CD8-positive, alpha-beta memory T cell (primary cell): ENCODE measurements around the gene UNC13A. TPM values are rescaled to one million over a fixed set of nuclear protein-coding genes. Genes with fewer than 3 reads are reported as not detected.

Experiments used
- CTCF ChIA-PET: fragments of 350-600 bp; sonication (Branson Sonifier 250); formaldehyde crosslinking; loops from one replicate; lab custom pipeline; 2021; ENCODE audit warnings: antibody characterized with exemption; lab: Charles Lee
- POLR2A ChIA-PET: fragments of 350-600 bp; sonication (Branson Sonifier 250); formaldehyde crosslinking; loops from one replicate; lab custom pipeline; 2021; ENCODE audit warnings: antibody characterized with exemption; lab: Charles Lee
- DNase-seq, 5 donors: peaks; one replicate each; pipeline versions ENCODE4 v3.0.0 to v3.0.0-alpha.2; 2020 to 2022; ENCODE audit warnings: mixed read lengths in 1 of 5
- H3K27ac ChIP-seq: one replicate; pipeline ENCODE4 v1.7.0; 2013; ENCODE audit warnings: low read depth, mild to moderate bottlenecking, low read length, moderate library complexity
- H3K27me3 ChIP-seq: 2 replicates; pipeline ENCODE4 v1.7.0; 2013; ENCODE audit warnings: low read length, mild to moderate bottlenecking; ENCODE audit not compliant: insufficient read depth, poor library complexity, severe bottlenecking
- H3K36me3 ChIP-seq: 2 replicates; pipeline ENCODE4 v1.7.0; 2013; ENCODE audit warnings: mild to moderate bottlenecking, low read length, moderate library complexity; ENCODE audit not compliant: insufficient read depth
- H3K4me1 ChIP-seq: 2 replicates; pipeline ENCODE4 v1.7.0; 2013; ENCODE audit warnings: mild to moderate bottlenecking, low read length, moderate library complexity; ENCODE audit not compliant: insufficient read depth
- H3K4me3 ChIP-seq: 2 replicates; pipeline ENCODE4 v1.7.0; 2013; ENCODE audit warnings: mild to moderate bottlenecking, low read length
- H3K9me3 ChIP-seq: 2 replicates; pipeline ENCODE4 v1.7.0; 2013; ENCODE audit warnings: mild to moderate bottlenecking, low read length
- H3K27ac Mint-ChIP-seq, 8 donors: one replicate each; pipeline ENCODE4 v1.8.0; 2020 to 2021; ENCODE audit warnings: mixed read lengths in 8 of 8, mild to moderate bottlenecking in 6 of 8, inconsistent platforms in 3 of 8, moderate library complexity in 3 of 8
- H3K27me3 Mint-ChIP-seq, 2 donors: one replicate each; pipeline ENCODE4 v1.8.0; 2020 to 2021; ENCODE audit warnings: mixed read lengths in 2 of 2, mild to moderate bottlenecking in 1 of 2, moderate library complexity in 1 of 2
- H3K36me3 Mint-ChIP-seq, 3 donors: one replicate each; pipeline ENCODE4 v1.8.0; 2020 to 2021; ENCODE audit warnings: mixed read lengths in 3 of 3, inconsistent platforms in 1 of 3, mild to moderate bottlenecking in 1 of 3
- H3K4me1 Mint-ChIP-seq, 3 donors: one replicate each; pipeline ENCODE4 v1.8.0; 2020 to 2021; ENCODE audit warnings: mixed read lengths in 3 of 3, inconsistent platforms in 1 of 3, mild to moderate bottlenecking in 1 of 3
- H3K4me3 Mint-ChIP-seq, 7 donors: one replicate each; pipeline ENCODE4 v1.8.0; 2020 to 2021; ENCODE audit warnings: mixed read lengths in 7 of 7, mild to moderate bottlenecking in 6 of 7, moderate library complexity in 4 of 7, inconsistent platforms in 2 of 7
- H3K9me3 Mint-ChIP-seq, 5 donors: one replicate each; pipeline ENCODE4 v1.8.0; 2020 to 2022; ENCODE audit warnings: mixed read lengths in 5 of 5, mild to moderate bottlenecking in 3 of 5, moderate library complexity in 2 of 5, inconsistent platforms in 1 of 5
- polyA plus RNA-seq: library from polyadenylated mRNA; unstranded; fragments of 300-500 nt; fragmentation: Illumina TruSeq; gene quantifications from one replicate; pipeline ENCODE4 v1.2.3, GENCODE V29; 2021
- total RNA-seq, 2 experiments: library from RNA; stranded (reverse); gene quantifications; one replicate each; pipeline ENCODE4 v1.2.3, GENCODE V29; 2021

Gene UNC13A
- total and polyA plus RNA-seq, 3 experiments from 2014 or later = not detected

DNA sequence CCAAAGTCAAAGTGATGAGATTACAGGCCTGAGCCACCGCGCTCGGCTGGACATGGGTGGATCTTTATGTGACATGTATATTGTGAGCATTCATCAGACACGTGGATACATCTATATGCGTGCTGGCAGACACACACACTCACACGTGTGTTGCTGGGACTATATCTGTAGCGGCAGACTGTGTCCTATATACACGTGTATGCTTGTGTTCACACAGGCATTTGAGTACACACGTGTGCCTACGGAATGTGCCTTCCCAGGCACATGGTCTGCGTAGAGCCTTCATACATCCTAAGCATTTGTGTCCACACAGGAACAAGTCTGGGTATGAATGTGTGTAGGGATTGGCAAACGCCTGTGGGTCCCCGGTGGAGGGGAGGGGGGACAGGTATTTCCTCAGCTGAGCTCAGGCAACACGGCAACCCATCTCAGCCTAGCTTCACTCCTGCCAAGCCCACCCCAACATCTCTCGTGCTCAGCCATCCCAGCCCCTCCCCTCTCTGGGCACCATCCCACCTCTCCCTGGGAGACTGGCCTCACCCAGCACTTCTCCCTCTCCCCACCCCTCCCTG lies 2.6 kb downstream of the UNC13A start:
- H3K4me3 ChIP-seq = no peak overlapping the region
- Mint-ChIP-seq H3K4me1 (peaks cover 9 to 29% (median 14%) of the 10 kb centered on the region in 3 donors), H3K9me3 (peaks cover 0 to 5% (median 0%) of the 10 kb centered on the region in 5 donors), H3K36me3 (peaks cover 0 to 4% (median 0%) of the 10 kb centered on the region in 3 donors), H3K27ac (no peak overlapping the region), H3K4me3 (peak overlapping the region in 1 of 7 donors; percentile 83), H3K27me3 (peaks cover 63 to 67% of the 10 kb centered on the region in 2 donors)
- POLR2A ChIA-PET = no interaction called here
- no peak for DNase-seq
- peaks cover 4% of the 10 kb centered on the region for H3K4me1 ChIP-seq
- H3K27me3 ChIP-seq = peaks cover 50% of the 10 kb centered on the region
- H3K36me3 ChIP-seq = no peaks in the 10 kb centered on the region
- no peaks in the 10 kb centered on the region for H3K9me3 ChIP-seq
- no peak overlapping the region for H3K27ac ChIP-seq
- CTCF ChIA-PET = no interaction called here

DNA sequence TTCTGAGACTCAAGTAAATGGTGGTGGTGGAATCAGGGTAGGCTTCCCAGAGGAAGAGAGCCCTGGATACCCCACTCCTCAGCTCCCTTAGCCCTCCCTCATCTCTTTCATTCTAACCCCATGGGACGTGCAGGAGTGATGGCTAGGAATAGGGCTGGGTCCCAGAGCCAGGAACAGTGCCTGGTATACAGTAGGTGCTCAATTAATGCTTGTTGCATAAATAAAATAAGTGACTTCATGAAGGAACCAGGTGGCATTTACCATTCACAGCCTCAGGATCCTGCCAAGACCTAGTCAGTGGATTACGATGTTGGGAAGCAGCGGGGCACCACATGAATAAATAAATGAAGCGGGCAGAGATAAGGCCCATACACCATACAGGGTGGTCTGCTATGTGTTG lies 3.9 kb downstream of the UNC13A start:
- H3K4me1 Mint-ChIP-seq = peaks cover 16 to 41% (median 23%) of the 10 kb centered on the region in 3 donors
- H3K4me3 ChIP-seq = no peak overlapping the region
- no peak overlapping the region for H3K27ac ChIP-seq
- peaks cover 0 to 5% (median 0%) of the 10 kb centered on the region in 5 donors for H3K9me3 Mint-ChIP-seq
- no peaks in the 10 kb centered on the region for H3K36me3 ChIP-seq
- no peak overlapping the region for H3K4me3 Mint-ChIP-seq
- H3K9me3 ChIP-seq = no peaks in the 10 kb centered on the region
- H3K4me1 ChIP-seq = peaks cover 13% of the 10 kb centered on the region
- ChIA-PET POLR2A (no interaction called here), CTCF (no interaction called here)
- no peak overlapping the region for H3K27ac Mint-ChIP-seq
- H3K27me3 Mint-ChIP-seq = peaks cover 55 to 72% of the 10 kb centered on the region in 2 donors
- H3K36me3 Mint-ChIP-seq = peaks cover 0 to 4% (median 0%) of the 10 kb centered on the region in 3 donors
- DNase-seq = no peak
- peaks cover 51% of the 10 kb centered on the region for H3K27me3 ChIP-seq

DNA sequence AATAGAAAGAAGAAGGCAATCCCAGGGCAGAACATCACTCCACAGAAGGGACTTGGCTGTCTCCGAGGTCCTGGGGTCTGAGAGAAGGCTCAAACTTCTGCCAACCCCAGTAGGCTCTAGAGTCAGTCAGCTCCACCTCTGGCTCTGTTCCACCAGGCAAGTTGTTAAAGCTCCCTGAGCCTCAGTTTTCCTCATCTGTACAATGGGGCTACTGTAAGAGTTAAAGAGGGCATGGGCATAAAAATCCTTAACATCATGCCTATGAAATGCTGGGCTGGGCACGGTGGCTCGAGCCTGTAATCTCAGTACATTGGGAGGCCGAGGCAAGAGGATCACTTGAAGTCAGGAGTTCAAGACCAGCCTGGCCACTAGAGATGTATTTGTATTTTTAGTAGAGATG lies 5.1 kb downstream of the UNC13A start:
- CTCF ChIA-PET = no interaction called here
- no peak overlapping the region for H3K4me3 ChIP-seq
- Mint-ChIP-seq H3K4me1 (peaks cover 16 to 35% (median 18%) of the 10 kb centered on the region in 3 donors), H3K27ac (no peak overlapping the region), H3K9me3 (no peaks in the 10 kb centered on the region), H3K36me3 (no peaks in the 10 kb centered on the region), H3K4me3 (no peak overlapping the region), H3K27me3 (peaks cover 52 to 70% of the 10 kb centered on the region in 2 donors)
- H3K27me3 ChIP-seq = peaks cover 49% of the 10 kb centered on the region
- H3K4me1 ChIP-seq = peaks cover 13% of the 10 kb centered on the region
- no peak overlapping the region for H3K27ac ChIP-seq
- no peaks in the 10 kb centered on the region for H3K9me3 ChIP-seq
- H3K36me3 ChIP-seq = no peaks in the 10 kb centered on the region
- POLR2A ChIA-PET = interaction anchor here (0.6 kb wide), 1 partner anchor 506 kb away, joined by 5 read pairs; no protein-coding TSS in a partner anchor
- DNase-seq = no peak

DNA sequence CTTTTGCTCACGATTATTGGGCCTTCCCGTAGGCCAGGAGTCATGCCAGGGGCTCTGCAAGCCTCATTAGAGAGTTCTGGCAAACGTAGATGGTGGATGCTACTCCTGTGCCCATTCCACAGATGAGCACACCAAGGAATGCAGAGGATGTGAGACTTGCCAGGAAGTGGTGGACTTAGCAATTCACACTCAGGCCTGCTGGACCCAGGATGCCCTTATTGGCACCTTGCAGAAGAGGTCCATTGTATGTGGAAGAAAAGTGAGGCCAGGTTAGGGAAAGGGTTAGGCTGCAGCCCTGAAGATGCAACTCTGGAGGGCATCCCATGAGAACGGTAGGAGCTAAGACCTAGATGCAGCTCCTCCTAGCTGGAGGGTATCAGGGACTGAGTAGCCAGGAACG lies 5.9 kb downstream of the UNC13A start:
- peaks cover 41% of the 10 kb centered on the region for H3K27me3 ChIP-seq
- POLR2A ChIA-PET = no interaction called here

DNA sequence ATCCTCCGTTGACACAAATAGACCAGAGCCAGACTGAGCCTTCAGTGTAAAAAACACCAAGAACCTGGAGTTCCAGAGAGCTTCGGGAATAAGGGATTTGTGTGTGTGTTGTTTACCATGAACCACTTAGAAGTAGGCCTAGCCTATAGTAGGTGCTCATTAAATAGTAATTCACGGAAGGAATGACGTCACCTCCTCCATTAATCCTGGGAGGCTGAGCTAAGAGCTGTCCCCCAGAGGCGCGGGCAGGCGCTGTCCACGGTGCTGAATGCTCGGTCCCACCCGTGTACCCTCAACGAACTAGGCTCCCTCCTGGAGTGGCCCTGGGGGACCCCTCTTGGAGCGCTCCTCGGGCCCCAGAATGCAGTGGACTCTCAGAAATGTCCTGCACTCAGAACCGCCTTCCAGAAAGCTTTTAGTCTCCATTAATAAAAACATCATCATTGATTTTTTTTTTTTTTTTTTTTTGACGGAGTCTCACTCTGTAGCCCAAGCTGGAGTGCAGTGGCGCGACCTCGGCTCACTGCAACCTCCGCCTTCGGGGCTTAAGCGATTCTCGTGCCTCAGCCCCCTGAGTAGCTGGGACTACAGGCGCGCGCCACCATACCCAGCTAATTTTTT lies 6.5 kb downstream of the UNC13A start:
- H3K4me1 Mint-ChIP-seq = peaks cover 12 to 24% (median 13%) of the 10 kb centered on the region in 3 donors
- H3K27me3 Mint-ChIP-seq = peaks cover 51 to 72% of the 10 kb centered on the region in 2 donors
- H3K27ac Mint-ChIP-seq = no peak overlapping the region
- H3K4me1 ChIP-seq = peaks cover 9% of the 10 kb centered on the region
- no peaks in the 10 kb centered on the region for H3K36me3 Mint-ChIP-seq
- CTCF ChIA-PET = interaction anchor here (1.0 to 1.4 kb wide), 2 partner anchors 13 to 19 kb away, joined by 3 read pairs; no protein-coding TSS in a partner anchor
- H3K9me3 Mint-ChIP-seq = no peaks in the 10 kb centered on the region
- POLR2A ChIA-PET = interaction anchor here (0.6 kb wide), 1 partner anchor 191 kb away, joined by 5 read pairs; no protein-coding TSS in a partner anchor
- peaks cover 37% of the 10 kb centered on the region for H3K27me3 ChIP-seq
- H3K4me3 ChIP-seq = no peak overlapping the region
- no peak overlapping the region for H3K27ac ChIP-seq
- H3K4me3 Mint-ChIP-seq = no peak overlapping the region
- no peaks in the 10 kb centered on the region for H3K36me3 ChIP-seq
- peak in 4 of 5 donors; percentile 9 to 58 (median 18) for DNase-seq
- no peaks in the 10 kb centered on the region for H3K9me3 ChIP-seq

More for the DNA sequence above, 5.9 kb downstream of the UNC13A start:
- Mint-ChIP-seq H3K4me1 (peaks cover 12 to 29% (median 13%) of the 10 kb centered on the region in 3 donors), H3K9me3 (no peaks in the 10 kb centered on the region), H3K27ac (no peak overlapping the region), H3K27me3 (peaks cover 54 to 71% of the 10 kb centered on the region in 2 donors), H3K4me3 (no peak overlapping the region), H3K36me3 (no peaks in the 10 kb centered on the region)
- no peaks in the 10 kb centered on the region for H3K9me3 ChIP-seq
- CTCF ChIA-PET = interaction anchor here (1.4 kb wide), 1 partner anchor 18 kb away, joined by 3 read pairs; no protein-coding TSS in a partner anchor
- DNase-seq = no peak
- peaks cover 13% of the 10 kb centered on the region for H3K4me1 ChIP-seq
- H3K4me3 ChIP-seq = no peak overlapping the region
- H3K27ac ChIP-seq = no peak overlapping the region
- H3K36me3 ChIP-seq = no peaks in the 10 kb centered on the region

DNA sequence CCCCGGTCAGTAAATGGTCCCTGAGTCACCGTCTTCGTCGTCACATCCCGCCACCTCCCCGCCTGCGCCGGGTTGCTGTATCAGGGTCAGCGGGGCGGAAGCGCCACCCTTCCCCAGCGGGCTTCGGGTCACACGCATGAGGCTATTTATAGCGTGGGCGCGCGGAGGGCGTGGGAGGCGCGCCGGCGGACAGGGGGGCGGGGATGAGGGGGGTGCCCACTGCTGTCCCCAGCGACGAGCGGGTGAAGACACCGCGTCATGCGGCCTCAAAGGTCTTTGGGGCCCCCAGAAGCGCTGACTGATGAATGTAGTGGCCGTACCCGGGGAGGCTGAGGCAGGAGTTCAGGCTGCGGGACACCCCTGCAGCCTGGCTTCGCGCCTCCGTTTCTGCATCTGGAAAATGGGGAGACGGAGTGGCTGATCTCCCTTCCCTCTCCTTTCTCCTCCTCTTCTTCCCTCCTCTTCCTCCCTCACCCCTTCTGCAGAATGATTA lies 7.9 kb downstream of the UNC13A start:
- CTCF ChIA-PET = no interaction called here
- H3K27me3 ChIP-seq = peaks cover 28% of the 10 kb centered on the region
- DNase-seq = peak in 4 of 5 donors; percentile 26 to 68 (median 54)
- POLR2A ChIA-PET = no interaction called here
- Mint-ChIP-seq H3K27me3 (peaks cover 52 to 73% of the 10 kb centered on the region in 2 donors), H3K36me3 (no peaks in the 10 kb centered on the region), H3K27ac (peak overlapping the region in 2 of 8 donors; percentile 32 to 66), H3K4me3 (peak overlapping the region in 6 of 7 donors; percentile 34 to 86 (median 60)), H3K9me3 (no peaks in the 10 kb centered on the region), H3K4me1 (peaks cover 12 to 13% (median 13%) of the 10 kb centered on the region in 3 donors)
- no peak overlapping the region for H3K4me3 ChIP-seq
- H3K4me1 ChIP-seq = peaks cover 9% of the 10 kb centered on the region
- H3K27ac ChIP-seq = no peak overlapping the region
- H3K36me3 ChIP-seq = no peaks in the 10 kb centered on the region
- H3K9me3 ChIP-seq = no peaks in the 10 kb centered on the region

DNA sequence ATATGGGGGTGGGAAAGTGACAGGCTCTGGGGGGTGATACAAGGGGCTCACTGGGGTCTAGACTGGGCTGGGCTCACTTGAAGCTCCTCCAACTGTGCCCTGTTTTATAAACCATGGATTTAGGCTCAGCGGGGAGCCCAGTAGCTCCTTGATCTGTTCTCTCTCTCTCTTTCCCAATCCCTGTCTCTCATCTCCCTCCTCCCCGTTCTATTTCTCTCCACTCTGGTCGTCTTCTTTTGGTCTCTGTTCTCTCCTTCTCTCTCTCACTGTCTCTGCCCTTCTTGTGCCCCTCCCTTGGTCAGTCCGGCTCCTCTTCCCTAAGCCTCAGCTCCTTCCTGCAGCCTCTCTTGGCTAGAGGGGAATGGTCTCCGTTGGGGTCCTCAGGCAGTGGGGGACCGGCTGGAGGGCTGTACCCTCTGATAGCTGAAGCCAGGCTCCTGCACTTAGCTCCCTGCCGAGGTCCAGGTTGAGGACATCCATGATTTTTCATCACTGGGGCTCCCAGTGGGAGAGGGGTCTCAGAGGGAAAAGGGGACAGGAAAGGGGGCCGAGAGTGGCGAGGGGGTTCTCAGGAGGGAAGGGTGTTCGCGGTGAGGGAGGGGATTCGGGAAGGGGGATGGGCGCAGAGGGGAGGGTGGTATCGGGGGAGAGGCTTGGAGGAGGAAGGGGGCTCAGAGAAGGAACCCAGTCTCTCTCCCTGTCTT lies 8.5 kb downstream of the UNC13A start:
- Histone ChIP-seq H3K4me1 (peaks cover 9% of the 10 kb centered on the region), H3K27me3 (peaks cover 27% of the 10 kb centered on the region), H3K4me3 (no peak overlapping the region), H3K9me3 (no peaks in the 10 kb centered on the region), H3K27ac (no peak overlapping the region), H3K36me3 (no peaks in the 10 kb centered on the region)
- DNase-seq = no peak
- ChIA-PET POLR2A (interaction anchor here (0.6 kb wide), 1 partner anchor 465 kb away, joined by 6 read pairs; the partner anchor contains the start of gene USE1), CTCF (no interaction called here)
- peaks cover 12 to 13% (median 13%) of the 10 kb centered on the region in 3 donors for H3K4me1 Mint-ChIP-seq
- H3K27me3 Mint-ChIP-seq = peaks cover 46 to 67% of the 10 kb centered on the region in 2 donors
- no peaks in the 10 kb centered on the region for H3K9me3 Mint-ChIP-seq
- peak overlapping the region in 6 of 7 donors; percentile 27 to 86 (median 60) for H3K4me3 Mint-ChIP-seq
- H3K36me3 Mint-ChIP-seq = no peaks in the 10 kb centered on the region
- H3K27ac Mint-ChIP-seq = peak overlapping the region in 2 of 8 donors; percentile 32 to 66
